Activated naive CD4-positive, alpha-beta T cell (primary cell): ENCODE results near the gene APCDD1L.
"Not testable (repeated sequence)": the region's sequence is repeated elsewhere in the genome, so short reads cannot be mapped to it uniquely, and the experiment has no call there.

Experiments used
- DNase-seq, 4 experiments: peaks; one replicate each; lab custom pipeline; 2025; lab: John Stamatoyannopoulos, UW

APCDD1L gene

DNA sequence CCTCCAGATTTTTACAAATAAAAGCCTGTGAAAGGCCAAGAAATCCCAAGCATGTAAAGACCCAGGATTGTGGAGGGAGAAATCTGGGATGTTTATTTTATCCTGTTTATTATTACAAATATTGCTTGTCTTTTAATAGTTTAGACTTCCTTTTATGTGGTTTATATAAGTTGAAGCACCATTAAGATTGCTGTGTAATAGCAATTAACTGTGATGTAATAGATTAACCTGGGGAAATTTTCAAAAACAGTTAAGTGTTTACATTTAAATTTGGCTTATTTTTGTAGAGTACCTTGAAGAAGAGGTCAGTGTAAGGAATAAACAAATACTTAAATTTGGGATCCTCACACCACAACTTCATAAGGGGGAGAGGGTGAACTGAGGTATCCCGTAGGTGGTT is 99.1 kb downstream of the APCDD1L start:
- no peak for DNase-seq

GRCh38 chr20:58414786-58415185 is 100.4 kb downstream of the APCDD1L start:
- not testable (repeated sequence) for DNase-seq

DNA sequence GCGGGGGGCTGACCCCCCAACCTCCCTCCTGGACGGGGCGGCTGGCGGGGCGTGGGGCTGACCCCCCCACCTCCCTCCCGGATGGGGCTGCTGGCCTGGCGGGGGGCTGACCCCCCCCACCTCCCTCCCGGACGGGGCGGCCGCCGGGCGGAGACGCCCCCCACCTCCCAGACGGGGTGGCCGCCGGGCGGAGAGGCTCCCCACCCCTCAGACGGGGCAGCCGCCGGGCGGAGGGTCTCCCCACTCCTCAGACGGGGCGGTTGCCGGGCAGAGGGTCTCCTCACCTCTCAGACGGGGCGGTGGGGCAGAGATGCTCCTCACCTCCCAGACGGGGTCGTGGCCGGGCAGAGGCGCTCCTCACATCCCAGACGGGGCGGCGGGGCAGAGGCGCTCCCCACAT is 101.0 kb downstream of the APCDD1L start:
- DNase-seq, result not testable (repeated sequence)
